K562 (cell line): Measurements from ENCODE around the gene LAGE3. TPM values are rescaled to one million over a fixed set of nuclear protein-coding genes. Genes with fewer than 3 reads are reported as not detected.

Experiments used
- ATAC-seq: fragments of 200-7000 bp; cut with Tn5 transposase; 3 replicates; pipeline ENCODE4 v1.9.1; 2020; ENCODE audit warnings: moderate library complexity
- BruUV-seq: library from RNA; stranded (reverse); fragments of 400-500 nt; replicated peaks from 2 replicates; lab custom pipeline; 2021; lab: Mats Ljungman, UMichigan
- CTCF ChIA-PET: fragments of 300-600 bp; formaldehyde crosslinking; extraction: SDS; loops from one replicate; lab custom pipeline; 2021; ENCODE audit warnings: low intra/inter-chr PET ratio; lab: Yijun Ruan, JAX
- POLR2A ChIA-PET: fragments of 300-600, 350-650 bp; sonication (Branson Sonifier 250); formaldehyde crosslinking; extraction: SDS; loops from one replicate; lab custom pipeline; 2021; ENCODE audit warnings: antibody characterized with exemption, inconsistent platforms; lab: Yijun Ruan, JAX
- DNase-seq, 4 experiments: peaks; one replicate each; pipeline versions ENCODE4 v3.0.0 to v3.0.0-alpha.2; 2011 to 2018; ENCODE audit warnings: low spot score in 3 of 4, mixed read lengths in 3 of 4; ENCODE audit errors: extremely low read depth in 1 of 4
- FAIRE-seq: peaks from 2 replicates; lab custom pipeline; 2011; peaks lifted over from hg19 to GRCh38; lab: Jason Lieb, UNC
- H2AFZ ChIP-seq: 2 replicates; pipeline ENCODE4 v1.6.0; 2011; ENCODE audit warnings: low read depth, low read length, control low read depth, inconsistent platforms
- H3K27ac ChIP-seq: fragments of 200-600 bp; 3 replicates; pipeline ENCODE4 v1.8.0; 2011; ENCODE audit warnings: low read depth, mild to moderate bottlenecking, control low read depth, inconsistent platforms, low read length, moderate library complexity, mixed read lengths; ENCODE audit errors: extremely low read depth
- H3K27me3 ChIP-seq, 2 experiments: fragments of 300-600 bp in 1 of 2; 2 replicates in 1 of 2; 3 replicates in 1 of 2; pipeline versions ENCODE4 v1.6.0 to v1.8.0; 2011; ENCODE audit warnings: inconsistent platforms in 2 of 2, low read length in 2 of 2, mild to moderate bottlenecking in 1 of 2, mixed read lengths in 1 of 2, moderate library complexity in 1 of 2; ENCODE audit not compliant: control insufficient read depth in 2 of 2, insufficient read depth in 2 of 2
- H3K36me3 ChIP-seq: fragments of 300-600 bp; 3 replicates; pipeline ENCODE4 v1.8.0; 2011; ENCODE audit warnings: mild to moderate bottlenecking, low read length, inconsistent platforms; ENCODE audit not compliant: control insufficient read depth, insufficient read depth
- H3K4me1 ChIP-seq, 2 experiments: fragments of 200-600 bp in 1 of 2; replicated peaks in 1 of 2; 2 replicates in 1 of 2; 3 replicates in 1 of 2; pipeline versions ENCODE4 v1.5.1 to v1.8.0; 2011; ENCODE audit warnings: inconsistent platforms in 2 of 2, low read length in 2 of 2, mild to moderate bottlenecking in 1 of 2, mixed read lengths in 1 of 2, moderate library complexity in 1 of 2; ENCODE audit not compliant: control insufficient read depth in 2 of 2, insufficient read depth in 2 of 2
- H3K4me2 ChIP-seq: 2 replicates; pipeline ENCODE4 v1.6.1; 2011; ENCODE audit warnings: low read length, control low read depth, inconsistent platforms, mixed read lengths; ENCODE audit not compliant: insufficient read depth
- H3K4me3 ChIP-seq: fragments of 200-600 bp; sonication (generic), shearing (Covaris generic); 2 replicates; pipeline ENCODE4 v1.5.1; 2016; ENCODE audit warnings: control low read depth, inconsistent platforms
- H3K79me2 ChIP-seq: fragments of 200-600 bp; 3 replicates; pipeline ENCODE4 v1.8.0; 2011; ENCODE audit warnings: low read length, inconsistent platforms; ENCODE audit not compliant: control insufficient read depth, insufficient read depth
- H3K9ac ChIP-seq, 2 experiments: 2 replicates each; pipeline versions ENCODE4 v1.6.0 to v1.6.1; 2011; ENCODE audit warnings: low read depth in 2 of 2, low read length in 2 of 2, control low read depth in 1 of 2, inconsistent platforms in 1 of 2, mild to moderate bottlenecking in 1 of 2, mixed read lengths in 1 of 2; ENCODE audit not compliant: insufficient read depth in 1 of 2
- H3K9me1 ChIP-seq: one replicate; pipeline ENCODE4 v1.6.0; 2011; ENCODE audit warnings: inconsistent platforms, mild to moderate bottlenecking, low read length, moderate library complexity; ENCODE audit not compliant: control insufficient read depth, insufficient read depth
- H3K9me3 ChIP-seq: replicated peaks from 2 replicates; pipeline ENCODE4 v1.5.1; 2011; ENCODE audit warnings: low read depth, low read length, inconsistent platforms; ENCODE audit not compliant: control insufficient read depth, insufficient read depth
- H4K20me1 ChIP-seq: replicated peaks from 2 replicates; pipeline ENCODE4 v1.6.1; 2011; ENCODE audit warnings: low read length, inconsistent platforms, mixed read lengths; ENCODE audit not compliant: control insufficient read depth, insufficient read depth
- E2F8 ChIP-seq: fragments of 450-650 bp; IDR thresholded peaks from 2 replicates; pipeline ENCODE4 v1.7.1; 2018; ENCODE audit warnings: mild to moderate bottlenecking, low read depth; ENCODE audit not compliant: partially characterized antibody
- WGBS: fragments of 100-300 bp; shearing (Covaris generic); methylation state at CpG from one replicate; pipeline ENCODE4 v1.1.6; 2016; ENCODE audit warnings: low coverage, mixed read lengths; ENCODE audit not compliant: insufficient coverage; ENCODE audit errors: missing lambda C conversion rate; 5-methylcytosine and 5-hydroxymethylcytosine counted together
- in situ Hi-C: fragments of 300-500 bp; cut with MboI; formaldehyde crosslinking; loops from 4 replicates; pipeline ENCODE4 v1.15.0; 2018; ENCODE audit warnings: inconsistent platforms, mixed read lengths
- intact Hi-C: fragments of 100-400 bp; cut with micrococcal nuclease; formaldehyde crosslinking; loops from 2 replicates; pipeline ENCODE4 v1.14.2; 2022
- polyA plus RNA-seq, 8 experiments: library from polyadenylated mRNA; depleted of rRNA in 4 of 8; stranded (reverse) in 5 of 8; unstranded in 3 of 8; fragments of >200 nt; fragmentation: Nextera tagmentation in 2 of 8; fragmentation: Illumina TruSeq in 1 of 8; extraction: Ambion mirVana in 2 of 8; extraction: Trizol in 1 of 8; gene quantifications; 2 replicates each; pipeline versions ENCODE4 v1.2.1 to v1.2.3, GENCODE V29; 2011 to 2014; ENCODE audit warnings: inconsistent platforms in 1 of 8, missing spikeins in 1 of 8
- total RNA-seq, 7 experiments: library from RNA; depleted of rRNA in 6 of 7; stranded (reverse); fragments of >200 nt in 6 of 7; fragmentation: Illumina TruSeq in 2 of 7; extraction: Trizol in 2 of 7; gene quantifications; 2 replicates each; pipeline versions ENCODE4 v1.2.1 to v1.2.3, GENCODE V29; 2011 to 2021; ENCODE audit warnings: low replicate concordance in 1 of 7

The LAGE3 gene
- total and polyA plus RNA-seq, 9 of the 15 experiments (the other 6 are each of a cell fraction or from before 2014, with no cell fraction given): 28.2 to 125 (median 35.8) TPM

- Histone ChIP-seq H3K9ac (no peak overlapping the region), H3K36me3 (peaks cover 30% of the 10 kb centered on the region), H3K4me2 (no peak overlapping the region), H3K27ac (no peak overlapping the region), H3K79me2 (peaks cover 43% of the 10 kb centered on the region), H3K4me1 (peaks cover 48 to 69% of the 10 kb centered on the region in 2 experiments), H4K20me1 (no peaks in the 10 kb centered on the region), H3K27me3 (no peaks in the 10 kb centered on the region), H3K4me3 (no peak overlapping the region), H3K9me3 (no peaks in the 10 kb centered on the region), H2AFZ (no peak overlapping the region), H3K9me1 (no peaks in the 10 kb centered on the region)
- intact Hi-C loops (loop anchor here (5.0 kb wide), 1 partner anchor 36 kb away; the partner anchor contains the start of gene FAM3A), in situ Hi-C loops (no loop called here)
- DNase-seq (no peak), ATAC-seq (no peak), FAIRE-seq (no peak)
- CTCF ChIA-PET: no interaction called here
- POLR2A ChIA-PET: interaction anchor here (1.7 kb wide), 1 partner anchor 9 kb away, joined by 5 read pairs; the partner anchor contains the start of gene SLC10A3
- no TSS peak for BruUV-seq
- 90% methylated on average over 3 of the region's 5 CpGs for WGBS
- no peak for TF ChIP-seq E2F8
Observed at GRCh38 chrX:154481195-154481594, 2.1 kb upstream of the LAGE3 start.
